Mucosa of descending colon (tissue), 3 donors: ENCODE results near the gene CLIC3. TPM values are rescaled to one million over a fixed set of nuclear protein-coding genes. Genes with fewer than 3 reads are reported as not detected.

Source experiments
- ATAC-seq: fragments of 200-7000 bp; cut with Tn5 transposase; one replicate; pipeline ENCODE4 v1.9.1; 2020; ENCODE audit warnings: mild to moderate bottlenecking, moderate library complexity
- DNase-seq, 3 donors: peaks; one replicate each; pipeline ENCODE4 v3.0.0-alpha.2; 2020
- H3K36me3 ChIP-seq: fragments of 200-600 bp; one replicate; pipeline ENCODE4 v1.8.0; 2021; ENCODE audit warnings: low read depth, mild to moderate bottlenecking
- H3K4me1 ChIP-seq: fragments of 200-600 bp; one replicate; pipeline ENCODE4 v1.8.0; 2021; ENCODE audit warnings: low read depth, mild to moderate bottlenecking
- H3K4me3 ChIP-seq: fragments of 200-600 bp; one replicate; pipeline ENCODE4 v1.8.0; 2021; ENCODE audit warnings: mild to moderate bottlenecking
- H3K9me3 ChIP-seq: fragments of 200-600 bp; one replicate; pipeline ENCODE4 v1.8.0; 2021; ENCODE audit warnings: mild to moderate bottlenecking
- CTCF ChIP-seq: fragments of 200-600 bp; IDR thresholded peaks from one replicate; pipeline ENCODE4 v1.8.0; 2022; ENCODE audit warnings: antibody characterized with exemption, mild to moderate bottlenecking
- intact Hi-C, 2 donors: fragments of 100-400 bp; cut with DNase I in 1 of 2; cut with micrococcal nuclease in 1 of 2; formaldehyde crosslinking; loops; one replicate each; pipeline versions ENCODE4 v1.11.0 to v1.11.1; 2022; cut with DNase I, micrococcal nuclease
- total RNA-seq, 3 donors: library from RNA; stranded (reverse); fragmentation: NEBNext Ultra II Directional in 2 of 3; extraction: Animal tissue kit (Norgen Biotek cat#: 25700) in 2 of 3; gene quantifications; one replicate each; pipeline versions ENCODE4 v1.2.1 to v1.2.4, GENCODE V29; 2021 to 2023
- donor health status: DM: no; HTN: no; CAD: no; lungs with moderate emphysema.
- donor health status: DM: no; HTN: no; CAD: no.
- donor health status: DM: no; HTN: yes; CAD: no.

The CLIC3 gene
- total RNA-seq, 3 donors from 2014 or later: 0.82 to 1.9 (median 0.99) TPM

- H3K4me3 ChIP-seq: no peak overlapping the region
- intact Hi-C loops: no loop called here
- no peaks in the 10 kb centered on the region for H3K9me3 ChIP-seq
- DNase-seq: no peak
- no peak for ATAC-seq
- no peaks in the 10 kb centered on the region for H3K36me3 ChIP-seq
- H3K4me1 ChIP-seq: peaks cover 14% of the 10 kb centered on the region
- TF ChIP-seq CTCF: no peak
These were observed 21.6 kb upstream of the CLIC3 start for GRCh38 chr9:137017791-137018497.

GRCh38 chr9:137017071-137017470, 20.7 kb upstream of the CLIC3 start:
- H3K4me1 ChIP-seq: peaks cover 5% of the 10 kb centered on the region
- H3K9me3 ChIP-seq: no peaks in the 10 kb centered on the region
- no peaks in the 10 kb centered on the region for H3K36me3 ChIP-seq
- intact Hi-C loops: no loop called here
- no peak for ATAC-seq
- TF ChIP-seq CTCF: no peak
- no peak overlapping the region for H3K4me3 ChIP-seq
- DNase-seq: no peak

GRCh38 chr9:137016436-137016835, 20.1 kb upstream of the CLIC3 start:
- no peak for TF ChIP-seq CTCF
- H3K9me3 ChIP-seq: no peaks in the 10 kb centered on the region
- DNase-seq (no peak), ATAC-seq (no peak)
- intact Hi-C loops: no loop called here
- peaks cover 3% of the 10 kb centered on the region for H3K4me1 ChIP-seq
- no peak overlapping the region for H3K4me3 ChIP-seq
- H3K36me3 ChIP-seq: no peaks in the 10 kb centered on the region

- H3K9me3 ChIP-seq: no peaks in the 10 kb centered on the region
These were observed 19.6 kb upstream of the CLIC3 start for GRCh38 chr9:137015976-137016375.

GRCh38 chr9:137015540-137015930, 19.2 kb upstream of the CLIC3 start:
- ATAC-seq (no peak), DNase-seq (no peak)
- Histone ChIP-seq H3K4me1 (no peaks in the 10 kb centered on the region), H3K36me3 (no peaks in the 10 kb centered on the region), H3K9me3 (no peaks in the 10 kb centered on the region), H3K4me3 (no peak overlapping the region)
- intact Hi-C loops: no loop called here
- TF ChIP-seq CTCF: no peak

More at GRCh38 chr9:137015976-137016375, 19.6 kb upstream of the CLIC3 start:
- Histone ChIP-seq H3K4me1 (no peaks in the 10 kb centered on the region), H3K4me3 (no peak overlapping the region), H3K36me3 (no peaks in the 10 kb centered on the region)
- intact Hi-C loops: no loop called here
- ATAC-seq: no peak
- TF ChIP-seq CTCF: no peak
- DNase-seq: no peak
